ENCODE data around the gene CACNA1A.

GRCh38 chr19:13356185-13356584 is 150.1 kb downstream of the CACNA1A start:
- TF ChIP-seq CTCF (IDR thresholded peaks at IDR 0.05) (no peak), POLR2A (IDR thresholded peaks at IDR 0.05) (no peak)

All from esophagus squamous epithelium (tissue), 4 donors.